ENCODE measurements around the gene CELSR1.

CELSR1 gene

DNA sequence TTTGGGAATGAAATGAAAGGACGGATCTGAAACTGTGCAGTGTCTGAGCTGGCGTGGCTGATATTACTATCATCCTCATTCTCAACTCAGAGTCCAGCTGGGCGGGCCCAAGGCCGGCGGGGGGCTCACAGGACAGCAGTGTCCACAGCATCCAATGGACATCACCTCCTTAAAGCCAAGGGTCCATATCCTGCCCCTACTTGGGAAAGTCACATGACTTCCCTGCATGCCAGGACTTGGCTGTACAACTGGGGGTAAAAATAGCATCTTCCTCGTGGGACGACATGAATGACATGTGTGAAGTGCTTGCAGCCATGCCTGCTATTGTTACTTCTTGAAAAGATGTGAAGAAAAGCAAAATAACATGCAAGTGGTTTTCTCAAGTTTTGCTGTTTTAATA is 119.7 kb downstream of the CELSR1 start:
- no peak overlapping the region for H3K4me3 ChIP-seq (ENCODE audit: low read depth in 1 of 2, low read length in 1 of 2)
- TF ChIP-seq, protein P1, sequence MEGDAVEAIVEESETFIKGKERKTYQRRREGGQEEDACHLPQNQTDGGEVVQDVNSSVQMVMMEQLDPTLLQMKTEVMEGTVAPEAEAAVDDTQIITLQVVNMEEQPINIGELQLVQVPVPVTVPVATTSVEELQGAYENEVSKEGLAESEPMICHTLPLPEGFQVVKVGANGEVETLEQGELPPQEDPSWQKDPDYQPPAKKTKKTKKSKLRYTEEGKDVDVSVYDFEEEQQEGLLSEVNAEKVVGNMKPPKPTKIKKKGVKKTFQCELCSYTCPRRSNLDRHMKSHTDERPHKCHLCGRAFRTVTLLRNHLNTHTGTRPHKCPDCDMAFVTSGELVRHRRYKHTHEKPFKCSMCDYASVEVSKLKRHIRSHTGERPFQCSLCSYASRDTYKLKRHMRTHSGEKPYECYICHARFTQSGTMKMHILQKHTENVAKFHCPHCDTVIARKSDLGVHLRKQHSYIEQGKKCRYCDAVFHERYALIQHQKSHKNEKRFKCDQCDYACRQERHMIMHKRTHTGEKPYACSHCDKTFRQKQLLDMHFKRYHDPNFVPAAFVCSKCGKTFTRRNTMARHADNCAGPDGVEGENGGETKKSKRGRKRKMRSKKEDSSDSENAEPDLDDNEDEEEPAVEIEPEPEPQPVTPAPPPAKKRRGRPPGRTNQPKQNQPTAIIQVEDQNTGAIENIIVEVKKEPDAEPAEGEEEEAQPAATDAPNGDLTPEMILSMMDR (IDR thresholded peaks at IDR 0.05) = no peak
- H3K9me3 ChIP-seq = no peaks in the 10 kb centered on the region
- H3K4me1 ChIP-seq (ENCODE audit: control insufficient read depth in 1 of 2, insufficient read depth in 1 of 2, low read depth in 1 of 2, low read length in 1 of 2) = no peaks in the 10 kb centered on the region
- no peaks in the 10 kb centered on the region for H3K36me3 ChIP-seq
- H3K27me3 ChIP-seq = no peaks in the 10 kb centered on the region
- H3K27ac ChIP-seq = no peak overlapping the region

DNA sequence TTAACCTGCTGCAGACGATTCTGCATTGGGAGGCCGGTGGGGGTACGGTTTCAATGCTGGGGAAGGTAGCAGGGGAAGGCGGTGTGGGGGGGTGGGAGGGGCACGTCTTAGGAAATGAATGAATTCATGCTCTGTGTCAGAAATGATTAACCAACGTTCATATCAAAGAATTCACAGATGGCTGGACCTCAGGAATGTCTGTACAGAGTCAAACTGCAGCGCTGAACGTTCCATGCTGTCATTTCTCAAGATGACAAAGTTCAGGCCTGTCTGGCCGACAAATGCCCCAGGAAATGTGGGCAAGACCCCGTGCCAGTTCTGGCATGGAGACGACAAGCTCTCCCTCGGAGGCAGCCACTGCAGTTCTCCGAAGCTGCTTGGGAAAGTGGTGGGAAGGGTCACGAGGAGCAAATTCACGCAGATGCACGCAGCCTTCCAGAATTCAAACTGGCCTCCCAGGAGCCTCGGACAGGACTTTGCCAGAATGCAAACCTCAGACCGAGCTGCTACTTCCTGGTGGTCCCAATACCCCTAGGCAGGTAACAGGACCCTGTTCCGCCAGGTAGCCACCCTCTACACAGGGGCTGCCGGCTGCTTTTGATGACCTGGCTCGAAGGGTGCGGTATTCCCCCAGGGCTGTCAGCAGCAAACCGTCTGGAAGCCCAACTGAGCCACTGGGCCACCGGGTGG is 120.4 kb downstream of the CELSR1 start:
- Histone ChIP-seq H3K36me3 (no peaks in the 10 kb centered on the region), H3K9me3 (no peaks in the 10 kb centered on the region), H3K27me3 (no peaks in the 10 kb centered on the region), H3K27ac (no peak overlapping the region), H3K4me1 (ENCODE audit: control insufficient read depth in 1 of 2, insufficient read depth in 1 of 2, low read depth in 1 of 2, low read length in 1 of 2) (no peaks in the 10 kb centered on the region), H3K4me3 (ENCODE audit: low read depth in 1 of 2, low read length in 1 of 2) (no peak overlapping the region)
- TF ChIP-seq, protein P1 (IDR thresholded peaks at IDR 0.05) = no peak

DNA sequence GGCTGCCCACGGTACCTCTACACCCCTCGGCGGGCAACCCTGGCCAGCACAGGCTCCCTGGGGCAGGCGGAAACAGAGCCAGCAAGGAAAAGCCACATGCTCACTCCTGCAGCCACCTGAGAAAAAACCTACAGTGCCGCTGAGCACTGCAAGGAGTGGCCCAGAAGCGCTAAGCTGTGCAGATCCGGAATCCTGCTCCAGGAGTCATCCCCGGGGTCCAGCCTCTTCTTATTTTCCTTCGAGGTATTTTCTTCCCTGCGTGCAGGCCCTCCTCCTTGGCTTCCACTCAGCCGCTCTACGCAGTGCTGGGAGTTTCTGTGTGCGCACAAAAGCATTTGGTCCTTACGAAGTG is 120.9 kb downstream of the CELSR1 start:
- H3K4me3 ChIP-seq (ENCODE audit: low read depth in 1 of 2, low read length in 1 of 2) = no peak overlapping the region
- no peaks in the 10 kb centered on the region for H3K4me1 ChIP-seq (ENCODE audit: control insufficient read depth in 1 of 2, insufficient read depth in 1 of 2, low read depth in 1 of 2, low read length in 1 of 2)
- no peaks in the 10 kb centered on the region for H3K9me3 ChIP-seq
- H3K27ac ChIP-seq = no peak overlapping the region
- no peaks in the 10 kb centered on the region for H3K27me3 ChIP-seq
- TF ChIP-seq, protein P1 (IDR thresholded peaks at IDR 0.05) = no peak
- H3K36me3 ChIP-seq = no peaks in the 10 kb centered on the region

DNA sequence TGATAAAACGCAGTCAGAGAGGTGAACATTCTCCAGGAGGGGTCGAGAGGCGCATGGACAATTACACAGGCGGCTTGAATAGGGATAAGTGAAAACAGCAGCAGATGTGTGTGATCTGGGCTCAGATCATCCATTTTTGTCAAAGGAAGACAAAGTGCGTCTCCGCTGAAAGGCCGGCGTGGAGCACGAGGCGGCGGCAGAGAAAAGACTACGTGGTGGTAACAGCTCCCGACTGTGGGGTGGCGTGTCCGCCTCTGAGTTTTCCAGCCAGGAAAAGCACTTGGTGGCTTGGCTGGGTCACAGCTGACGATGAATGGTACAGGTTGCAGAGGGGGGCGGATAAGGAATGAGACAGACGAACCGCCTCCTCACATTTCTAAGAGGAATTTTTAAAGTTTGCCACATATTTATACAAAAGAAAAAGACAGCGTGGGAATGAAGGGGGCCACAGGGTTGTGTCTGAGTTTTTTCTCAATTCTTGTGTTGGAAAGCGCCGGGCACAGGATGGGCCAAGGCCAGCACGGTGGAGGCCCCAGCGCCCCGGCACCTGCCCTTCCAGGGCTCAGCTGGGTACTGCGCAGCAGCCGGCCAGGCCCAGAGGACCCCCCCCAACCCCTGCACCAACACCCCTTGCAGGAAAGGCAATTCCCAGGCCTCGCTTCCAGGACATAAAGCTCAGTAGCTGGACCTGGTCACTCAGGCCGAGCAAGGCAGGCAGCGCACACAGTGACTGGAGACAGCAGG is 121.5 kb downstream of the CELSR1 start:
- Histone ChIP-seq H3K4me1 (ENCODE audit: control insufficient read depth in 1 of 2, insufficient read depth in 1 of 2, low read depth in 1 of 2, low read length in 1 of 2) (no peaks in the 10 kb centered on the region), H3K27ac (no peak overlapping the region), H3K36me3 (no peaks in the 10 kb centered on the region), H3K27me3 (no peaks in the 10 kb centered on the region), H3K4me3 (ENCODE audit: low read depth in 1 of 2, low read length in 1 of 2) (no peak overlapping the region), H3K9me3 (no peaks in the 10 kb centered on the region)
- TF ChIP-seq, protein P1 (IDR thresholded peaks at IDR 0.05) = no peak

DNA sequence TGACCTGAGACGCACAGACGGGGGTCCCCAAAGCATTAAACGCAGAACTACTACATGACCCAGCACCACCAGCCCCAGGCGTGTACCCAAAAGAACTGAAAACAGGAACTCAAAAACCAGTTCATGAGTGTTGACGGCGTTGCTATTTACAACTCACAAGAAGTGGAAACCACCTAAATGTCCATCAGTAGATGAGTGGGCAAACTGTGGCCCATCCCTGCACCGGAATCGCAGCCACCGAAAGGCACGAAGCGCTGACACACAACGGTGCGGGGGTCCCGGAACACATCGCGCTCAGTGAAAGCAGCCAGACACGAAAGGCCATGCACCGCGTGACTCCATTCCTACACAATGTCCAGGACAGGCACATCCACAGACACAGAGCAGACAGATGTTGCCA is 122.7 kb downstream of the CELSR1 start:
- no peak overlapping the region for H3K4me3 ChIP-seq (ENCODE audit: low read depth in 1 of 2, low read length in 1 of 2)

More for the DNA sequence above, 122.7 kb downstream of the CELSR1 start:
- H3K4me1 ChIP-seq (ENCODE audit: control insufficient read depth in 1 of 2, insufficient read depth in 1 of 2, low read depth in 1 of 2, low read length in 1 of 2) = no peaks in the 10 kb centered on the region
- TF ChIP-seq, protein P1 (IDR thresholded peaks at IDR 0.05) = no peak
- H3K27me3 ChIP-seq = no peaks in the 10 kb centered on the region
- no peaks in the 10 kb centered on the region for H3K36me3 ChIP-seq
- H3K27ac ChIP-seq = no peak overlapping the region
- no peaks in the 10 kb centered on the region for H3K9me3 ChIP-seq
